ENCODE measurements around the gene SOCS7.
A peak's percentile ranks its signal among the peaks of the same experiment; 100 is the strongest.

Gene SOCS7

DNA sequence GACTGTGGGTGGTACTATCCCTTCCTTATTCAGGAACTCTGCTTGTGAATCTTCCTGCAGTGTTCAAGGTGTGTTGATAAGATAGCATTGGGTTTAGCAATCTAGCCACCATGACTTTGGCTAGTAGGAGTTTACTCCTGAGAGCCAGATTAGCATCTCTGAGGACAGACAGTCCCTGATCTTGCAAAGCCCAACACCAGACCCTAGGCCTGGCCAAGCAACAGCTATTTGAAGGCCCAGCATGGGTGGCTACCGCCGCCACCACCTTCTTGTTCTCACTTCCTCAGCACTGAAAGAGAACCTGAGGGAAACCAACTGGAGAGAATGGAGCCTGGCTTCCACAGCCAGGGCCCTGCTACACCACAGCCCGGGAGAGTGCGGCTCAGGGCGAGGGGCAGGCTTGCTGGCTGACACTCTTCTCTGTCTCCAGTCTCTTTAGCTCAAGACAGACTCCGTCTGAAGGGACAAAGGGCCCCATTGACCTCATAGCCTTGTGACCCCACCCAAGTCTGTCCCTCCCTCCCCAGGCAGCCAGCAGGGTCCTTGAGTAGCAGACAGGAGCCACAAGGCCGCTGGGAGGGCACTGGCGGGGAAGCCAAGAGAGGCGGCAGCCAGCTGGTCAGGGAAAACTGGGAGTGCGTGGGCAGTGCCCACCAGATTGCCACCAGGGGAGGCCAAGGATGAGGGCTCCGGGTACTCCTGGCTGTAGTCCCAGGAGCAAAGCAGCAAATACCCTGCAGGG, 65.7 kb downstream of the SOCS7 start:
- Histone ChIP-seq H3K9me3 (ENCODE audit: control insufficient read depth, insufficient read depth, low read length) (no peaks in the 10 kb centered on the region), H3K36me3 (ENCODE audit: insufficient read depth, low read length) (no peaks in the 10 kb centered on the region), H3K9ac (ENCODE audit: low read depth, low read length) (no peak overlapping the region), H3K4me1 (ENCODE audit: insufficient read depth, low read length) (peaks cover 32% of the 10 kb centered on the region)

DNA sequence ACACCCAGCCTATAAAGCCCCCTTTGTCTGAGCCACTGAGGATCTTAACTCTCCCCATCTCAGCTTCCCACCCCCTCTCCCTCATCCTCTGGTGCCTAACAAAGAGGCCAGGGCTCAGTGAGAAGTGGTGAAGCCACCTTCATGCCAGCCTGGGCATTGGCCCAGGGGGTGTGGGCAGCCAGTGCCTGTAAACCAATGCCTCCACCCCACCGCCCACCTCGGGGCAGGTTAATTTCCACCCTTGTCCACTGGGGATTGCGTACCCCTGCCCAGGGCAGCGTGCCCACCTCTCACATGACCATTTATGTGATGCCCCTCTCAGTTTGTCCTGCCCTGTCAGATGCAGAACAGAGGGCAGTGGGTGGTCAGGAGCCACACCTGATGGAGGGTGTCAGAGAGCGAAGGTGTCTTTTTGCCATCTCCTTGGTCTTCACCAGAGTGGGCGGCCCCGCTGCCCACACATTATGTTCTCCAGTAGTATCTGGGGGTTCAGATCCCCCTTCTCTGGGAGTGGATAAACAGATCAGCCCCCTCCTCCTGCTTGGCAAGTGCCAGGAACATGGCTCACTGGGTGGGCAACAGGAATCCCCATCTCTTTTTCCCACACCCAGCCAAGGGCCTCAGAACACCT, 66.5 kb downstream of the SOCS7 start:
- Histone ChIP-seq H3K36me3 (ENCODE audit: insufficient read depth, low read length) (no peaks in the 10 kb centered on the region), H3K9ac (ENCODE audit: low read depth, low read length) (peak overlapping the region; percentile 37; the same call in 1 of the 2 replicates), H3K9me3 (ENCODE audit: control insufficient read depth, insufficient read depth, low read length) (no peaks in the 10 kb centered on the region), H3K4me1 (ENCODE audit: insufficient read depth, low read length) (peaks cover 34% of the 10 kb centered on the region)

DNA sequence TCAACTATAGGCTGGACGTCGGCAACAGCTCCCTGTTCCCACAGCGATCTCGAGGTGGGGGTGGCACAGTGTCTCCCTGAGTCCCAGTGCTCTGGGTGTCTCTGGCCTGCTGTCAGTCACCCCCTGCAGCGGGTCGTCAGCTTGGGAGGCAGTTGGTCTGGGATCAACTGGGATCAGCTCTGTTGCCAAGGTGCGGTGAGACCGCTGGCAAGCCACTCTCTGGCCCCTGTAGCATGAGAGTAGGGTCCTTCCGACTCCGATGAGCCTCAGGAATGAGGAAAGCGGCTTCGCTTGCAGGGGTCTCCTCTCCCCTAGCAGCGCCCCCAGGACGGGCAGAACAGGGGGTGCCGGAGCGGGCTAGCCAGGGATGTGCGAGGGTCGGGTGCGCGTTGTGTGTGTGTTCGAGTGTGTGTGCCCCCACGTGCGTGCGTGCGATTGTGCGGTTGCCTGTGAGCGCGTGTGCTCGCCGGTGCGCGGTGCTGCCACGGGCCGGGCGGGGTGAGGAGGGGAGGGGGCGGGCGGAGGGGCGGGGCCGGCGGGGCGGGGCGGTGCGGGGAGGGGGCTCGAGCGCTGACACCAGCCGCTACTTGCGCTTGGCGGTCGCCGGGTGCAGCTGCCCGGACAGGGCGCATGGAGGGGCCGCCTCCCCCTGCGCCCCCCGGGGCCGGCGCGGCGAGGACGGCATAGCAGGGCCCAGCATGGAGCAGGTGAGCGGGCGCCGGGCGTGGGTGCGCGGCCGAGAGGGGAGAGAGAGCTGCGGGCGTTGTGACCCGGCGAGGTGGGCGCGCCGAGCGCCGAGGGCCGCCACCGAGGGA, 67.3 kb downstream of the SOCS7 start:
- Histone ChIP-seq H3K4me1 (ENCODE audit: insufficient read depth, low read length) (peaks cover 36% of the 10 kb centered on the region), H3K36me3 (ENCODE audit: insufficient read depth, low read length) (no peaks in the 10 kb centered on the region), H3K9me3 (ENCODE audit: control insufficient read depth, insufficient read depth, low read length) (no peaks in the 10 kb centered on the region), H3K9ac (ENCODE audit: low read depth, low read length) (peak overlapping the region; percentile 45; the same call in 1 of the 2 replicates)

DNA sequence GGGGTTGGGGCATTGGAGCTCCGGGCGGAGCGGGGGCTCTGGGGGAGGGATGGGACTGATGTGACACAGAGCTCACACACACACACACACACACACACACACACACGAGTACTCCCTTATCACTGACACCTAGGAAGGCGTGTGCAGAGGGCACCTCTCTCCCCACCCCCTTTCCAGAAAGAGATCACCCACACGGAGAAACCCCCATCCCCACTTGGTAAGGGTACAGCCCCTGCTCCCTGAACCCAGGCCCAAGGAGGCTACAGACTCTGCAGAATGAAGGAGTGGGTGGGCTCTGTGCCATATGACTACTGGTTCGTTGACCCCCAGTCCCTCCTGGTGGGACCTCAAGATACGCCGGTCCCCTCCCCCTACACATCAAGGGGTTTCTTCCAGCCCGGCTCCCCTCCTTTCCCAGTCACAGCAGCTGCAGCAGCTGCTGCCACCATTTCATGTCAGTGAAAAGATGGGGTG, 67.9 kb downstream of the SOCS7 start:
- H3K9ac ChIP-seq (ENCODE audit: low read depth, low read length) = peak overlapping the region; percentile 45; the same call in 1 of the 2 replicates
- no peaks in the 10 kb centered on the region for H3K36me3 ChIP-seq (ENCODE audit: insufficient read depth, low read length)
- H3K4me1 ChIP-seq (ENCODE audit: insufficient read depth, low read length) = peaks cover 42% of the 10 kb centered on the region
- no peaks in the 10 kb centered on the region for H3K9me3 ChIP-seq (ENCODE audit: control insufficient read depth, insufficient read depth, low read length)

DNA sequence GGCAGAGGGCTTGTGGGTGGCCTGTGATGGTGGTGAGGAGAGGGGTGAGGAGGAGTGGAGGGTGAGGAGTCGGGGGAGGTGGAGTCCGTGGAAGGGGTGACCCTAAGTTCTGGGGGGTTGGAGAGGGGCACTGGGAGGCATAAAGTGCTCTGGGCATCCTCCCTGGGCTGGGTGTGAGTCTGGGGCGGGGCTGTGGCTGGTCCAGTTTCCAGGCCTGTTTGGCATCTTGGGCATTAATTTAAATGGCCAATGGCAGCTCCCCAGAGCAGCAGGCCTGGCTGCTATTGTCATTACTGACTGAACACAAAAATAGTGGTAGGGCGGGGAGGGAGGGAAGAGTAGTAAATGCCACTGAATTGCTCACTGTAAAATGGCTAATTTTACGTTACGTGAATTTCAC, 68.9 kb downstream of the SOCS7 start:
- H3K9me3 ChIP-seq (ENCODE audit: control insufficient read depth, insufficient read depth, low read length) = no peaks in the 10 kb centered on the region
- no peak overlapping the region for H3K9ac ChIP-seq (ENCODE audit: low read depth, low read length)
- H3K4me1 ChIP-seq (ENCODE audit: insufficient read depth, low read length) = peaks cover 49% of the 10 kb centered on the region
- no peaks in the 10 kb centered on the region for H3K36me3 ChIP-seq (ENCODE audit: insufficient read depth, low read length)

- H3K9ac ChIP-seq (ENCODE audit: low read depth, low read length) = peak overlapping the region; percentile 12; the same call in 1 of the 2 replicates
- H3K9me3 ChIP-seq (ENCODE audit: control insufficient read depth, insufficient read depth, low read length) = no peaks in the 10 kb centered on the region
- H3K4me1 ChIP-seq (ENCODE audit: insufficient read depth, low read length) = peaks cover 52% of the 10 kb centered on the region
- no peaks in the 10 kb centered on the region for H3K36me3 ChIP-seq (ENCODE audit: insufficient read depth, low read length)
Measured at GRCh38 chr17:38421171-38421841, 69.7 kb downstream of the SOCS7 start.

- Histone ChIP-seq H3K36me3 (ENCODE audit: insufficient read depth, low read length) (no peaks in the 10 kb centered on the region), H3K9me3 (ENCODE audit: control insufficient read depth, insufficient read depth, low read length) (no peaks in the 10 kb centered on the region), H3K9ac (ENCODE audit: low read depth, low read length) (no peak overlapping the region), H3K4me1 (ENCODE audit: insufficient read depth, low read length) (peaks cover 53% of the 10 kb centered on the region)
Measured at GRCh38 chr17:38421871-38422827, 70.5 kb downstream of the SOCS7 start.

GRCh38 chr17:38424297-38424972, 72.8 kb downstream of the SOCS7 start:
- Histone ChIP-seq H3K4me1 (ENCODE audit: insufficient read depth, low read length) (peaks cover 57% of the 10 kb centered on the region), H3K36me3 (ENCODE audit: insufficient read depth, low read length) (no peaks in the 10 kb centered on the region), H3K9ac (ENCODE audit: low read depth, low read length) (no peak overlapping the region), H3K9me3 (ENCODE audit: control insufficient read depth, insufficient read depth, low read length) (no peaks in the 10 kb centered on the region)

DNA sequence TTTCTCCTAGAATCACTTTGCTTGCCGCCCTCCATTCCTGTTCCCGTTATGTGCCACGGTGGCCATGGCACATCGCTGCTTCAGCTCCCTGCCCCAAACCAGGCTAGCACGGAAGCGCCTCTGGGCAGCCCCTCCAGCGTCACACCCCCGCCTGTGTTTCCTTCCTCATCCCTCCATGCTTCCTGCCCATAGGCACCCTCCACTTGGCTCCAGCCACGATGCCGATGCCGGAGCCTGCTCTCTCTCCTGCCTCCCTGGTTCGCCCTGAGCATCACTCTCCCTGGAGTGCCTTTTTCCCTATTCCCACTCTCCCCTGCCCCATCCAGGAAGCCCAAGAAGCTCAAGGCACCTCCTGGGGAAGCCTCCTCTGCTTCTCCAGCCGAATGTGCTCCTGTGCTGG, 73.4 kb downstream of the SOCS7 start:
- Histone ChIP-seq H3K4me1 (ENCODE audit: insufficient read depth, low read length) (peaks cover 58% of the 10 kb centered on the region), H3K36me3 (ENCODE audit: insufficient read depth, low read length) (no peaks in the 10 kb centered on the region), H3K9ac (ENCODE audit: low read depth, low read length) (no peak overlapping the region), H3K9me3 (ENCODE audit: control insufficient read depth, insufficient read depth, low read length) (no peaks in the 10 kb centered on the region)

DNA sequence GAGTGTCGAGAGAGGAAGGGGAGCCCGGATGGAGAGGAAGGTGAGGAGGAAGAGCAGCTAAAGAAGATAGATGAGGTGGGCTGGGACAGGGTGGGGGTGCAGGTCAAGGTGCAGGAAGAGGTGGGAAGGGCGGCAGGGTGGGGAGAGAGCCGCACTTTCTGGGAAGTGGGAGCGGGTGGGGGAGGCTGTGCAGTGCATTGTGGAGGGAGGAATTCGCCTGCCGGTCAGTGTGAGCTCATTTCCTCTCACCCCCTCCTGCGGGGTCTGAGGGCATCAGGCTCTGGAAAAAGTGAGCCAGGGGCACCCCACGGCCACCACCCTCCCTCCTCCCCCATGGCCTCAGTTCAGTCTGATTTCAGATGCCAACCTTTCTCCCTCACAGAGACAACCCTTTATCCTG, 74.1 kb downstream of the SOCS7 start:
- Histone ChIP-seq H3K9me3 (ENCODE audit: control insufficient read depth, insufficient read depth, low read length) (no peaks in the 10 kb centered on the region), H3K9ac (ENCODE audit: low read depth, low read length) (no peak overlapping the region), H3K4me1 (ENCODE audit: insufficient read depth, low read length) (peaks cover 62% of the 10 kb centered on the region), H3K36me3 (ENCODE audit: insufficient read depth, low read length) (no peaks in the 10 kb centered on the region)

GRCh38 chr17:38426441-38426840, 74.8 kb downstream of the SOCS7 start:
- Histone ChIP-seq H3K4me1 (ENCODE audit: insufficient read depth, low read length) (peaks cover 55% of the 10 kb centered on the region), H3K36me3 (ENCODE audit: insufficient read depth, low read length) (no peaks in the 10 kb centered on the region), H3K9ac (ENCODE audit: low read depth, low read length) (no peak overlapping the region), H3K9me3 (ENCODE audit: control insufficient read depth, insufficient read depth, low read length) (no peaks in the 10 kb centered on the region)

DNA sequence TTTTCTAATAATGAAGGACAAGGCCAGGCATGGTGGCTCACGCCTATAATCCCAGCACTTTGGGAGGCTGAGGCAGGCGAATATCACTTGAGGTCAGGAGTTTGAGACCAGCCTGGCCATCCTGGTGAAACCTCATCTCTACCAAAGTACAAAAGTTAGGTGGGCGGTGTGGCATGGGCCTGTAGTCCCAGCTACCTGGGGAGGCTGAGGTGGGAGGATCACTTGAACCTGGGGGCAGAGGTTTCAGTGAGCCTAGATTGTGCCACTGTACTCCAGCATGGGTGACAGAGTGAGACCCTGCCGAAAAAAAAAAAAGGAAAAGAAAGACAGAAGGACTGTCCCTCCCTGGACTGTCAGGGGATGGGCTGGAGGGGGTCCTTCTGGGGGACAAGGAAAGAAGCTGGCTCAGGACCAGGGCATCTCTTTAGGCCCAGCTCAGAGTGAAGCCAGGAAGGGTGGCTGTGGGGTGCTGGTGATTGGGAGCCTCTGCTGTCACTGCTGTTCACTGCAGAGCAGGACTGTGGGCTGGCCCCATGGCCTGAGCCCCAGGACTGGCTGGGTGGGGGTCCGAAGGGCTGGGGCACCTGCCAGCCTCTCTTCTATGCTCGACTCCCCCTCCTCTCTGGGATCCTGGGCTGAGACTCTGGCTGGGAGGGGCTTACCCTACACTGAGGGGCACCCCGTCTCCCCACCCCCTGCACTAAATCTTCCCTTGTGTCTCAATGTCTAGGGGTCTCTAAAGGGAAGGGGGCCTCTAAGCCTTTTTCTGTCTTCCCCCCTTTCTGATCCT, 75.7 kb downstream of the SOCS7 start:
- no peaks in the 10 kb centered on the region for H3K36me3 ChIP-seq (ENCODE audit: insufficient read depth, low read length)
- H3K9me3 ChIP-seq (ENCODE audit: control insufficient read depth, insufficient read depth, low read length) = no peaks in the 10 kb centered on the region
- peak overlapping the region; percentile 54 for H3K9ac ChIP-seq (ENCODE audit: low read depth, low read length)
- H3K4me1 ChIP-seq (ENCODE audit: insufficient read depth, low read length) = peaks cover 46% of the 10 kb centered on the region

Measured in ES-I3 (cell line).